HEK293T (cell line): ENCODE measurements around the gene GRAMD2B.
"Not testable (repeated sequence)": the region's sequence is repeated elsewhere in the genome, so short reads cannot be mapped to it uniquely, and the experiment has no call there.

Experiments
- CTCF ChIA-PET: fragments of 350-600 bp; formaldehyde crosslinking; extraction: SDS; loops from one replicate; lab custom pipeline; 2021; ENCODE audit warnings: antibody characterized with exemption, inconsistent platforms; lab: Yijun Ruan, JAX
- POLR2A ChIA-PET: fragments of 350-600 bp; formaldehyde crosslinking; extraction: SDS; loops from one replicate; lab custom pipeline; 2020; ENCODE audit warnings: antibody characterized with exemption, inconsistent platforms; lab: Yijun Ruan, JAX
- DNase-seq: peaks from one replicate; pipeline ENCODE4 v3.0.0; 2012; ENCODE audit warnings: mixed read lengths; ENCODE audit errors: extremely low spot score
- ARNT ChIP-seq: fragments of 450-650 bp; IDR thresholded peaks from 2 replicates; pipeline ENCODE4 v1.6.1; 2017; ENCODE audit warnings: mild to moderate bottlenecking
- BHLHE40 ChIP-seq: fragments of 450-650 bp; IDR thresholded peaks from 2 replicates; pipeline ENCODE4 v1.6.1; 2016; ENCODE audit warnings: mild to moderate bottlenecking, moderate library complexity, borderline replicate concordance
- CTBP1 ChIP-seq: fragments of 450-650 bp; IDR thresholded peaks from 2 replicates; pipeline ENCODE4 v1.6.1; 2016; ENCODE audit warnings: borderline replicate concordance
- ELF4 ChIP-seq: fragments of 450-650 bp; IDR thresholded peaks from 2 replicates; pipeline ENCODE4 v1.6.1; 2017; ENCODE audit warnings: antibody characterized with exemption
- FOXA1 ChIP-seq: fragments of 450-650 bp; IDR thresholded peaks from 2 replicates; pipeline ENCODE4 v1.6.1; 2016; ENCODE audit warnings: mild to moderate bottlenecking
- FOXK2 ChIP-seq: fragments of 450-650 bp; IDR thresholded peaks from 2 replicates; pipeline ENCODE4 v1.6.1; 2016; ENCODE audit warnings: mild to moderate bottlenecking
- FOXM1 ChIP-seq: fragments of 450-650 bp; IDR thresholded peaks from 2 replicates; pipeline ENCODE4 v1.6.1; 2017; ENCODE audit warnings: mild to moderate bottlenecking, borderline replicate concordance
- HDGF ChIP-seq: fragments of 450-650 bp; IDR thresholded peaks from 2 replicates; pipeline ENCODE4 v1.6.1; 2017; ENCODE audit warnings: antibody characterized with exemption, borderline replicate concordance
- L3MBTL2 ChIP-seq: fragments of 450-650 bp; conservative IDR thresholded peaks from 2 replicates; pipeline ENCODE4 v1.6.1; 2016; ENCODE audit warnings: mild to moderate bottlenecking
- LEF1 ChIP-seq: fragments of 450-650 bp; IDR thresholded peaks from 2 replicates; pipeline ENCODE4 v1.6.1; 2017; ENCODE audit warnings: mild to moderate bottlenecking, borderline replicate concordance
- NFRKB ChIP-seq: fragments of 450-650 bp; IDR thresholded peaks from 2 replicates; pipeline ENCODE4 v1.6.1; 2016; ENCODE audit warnings: mild to moderate bottlenecking, moderate library complexity
- SP1 ChIP-seq: fragments of 450-650 bp; IDR thresholded peaks from 2 replicates; pipeline ENCODE4 v1.6.1; 2017
- SUZ12 ChIP-seq: fragments of 450-650 bp; IDR thresholded peaks from 2 replicates; pipeline ENCODE4 v1.6.1; 2016; ENCODE audit warnings: mild to moderate bottlenecking
- TARDBP ChIP-seq: fragments of 450-650 bp; IDR thresholded peaks from 2 replicates; pipeline ENCODE4 v1.6.1; 2016
- ZNF384 ChIP-seq: fragments of 450-650 bp; IDR thresholded peaks from 2 replicates; pipeline ENCODE4 v1.6.1; 2016
- TF ChIP-seq, protein P1 (sequence below): fragments of 450-650 bp; IDR thresholded peaks from 2 replicates; pipeline ENCODE4 v1.6.1; 2016

Gene GRAMD2B

DNA sequence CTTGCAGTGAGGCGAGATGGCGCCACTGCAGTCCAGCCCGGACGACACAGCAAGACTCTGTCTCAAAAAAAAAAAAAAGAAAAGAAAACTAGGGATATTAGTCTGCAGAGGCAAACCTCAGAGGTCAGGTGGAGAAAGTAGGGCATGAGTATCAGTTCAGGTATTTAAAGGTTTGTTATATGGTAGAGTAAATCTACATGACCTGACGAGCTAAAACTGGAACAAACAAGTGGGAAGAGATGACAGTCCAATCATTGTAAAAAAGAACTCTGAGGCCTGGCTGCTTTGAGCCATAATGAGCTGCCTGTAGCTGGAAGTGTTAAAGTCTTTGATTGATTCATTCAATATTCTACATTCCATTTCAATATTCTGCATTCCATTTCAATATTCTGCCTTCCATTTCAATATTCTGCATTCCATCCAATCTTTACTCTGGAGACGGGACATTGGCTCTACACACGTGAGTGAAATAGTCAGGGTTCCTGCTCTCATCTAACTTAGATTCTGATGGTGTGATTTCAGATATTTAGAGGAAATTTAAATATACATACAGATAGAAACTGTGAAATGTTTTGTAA, 28.9 kb upstream of the GRAMD2B start:
- CTCF ChIA-PET = no interaction called here
- DNase-seq = no peak
- POLR2A ChIA-PET = interaction anchor here (0.7 kb wide), 1 partner anchor 86 kb away, joined by 3 read pairs; no protein-coding TSS in a partner anchor
- no peak for TF ChIP-seq ARNT
- TF ChIP-seq TARDBP = no peak
- TF ChIP-seq, protein P1, sequence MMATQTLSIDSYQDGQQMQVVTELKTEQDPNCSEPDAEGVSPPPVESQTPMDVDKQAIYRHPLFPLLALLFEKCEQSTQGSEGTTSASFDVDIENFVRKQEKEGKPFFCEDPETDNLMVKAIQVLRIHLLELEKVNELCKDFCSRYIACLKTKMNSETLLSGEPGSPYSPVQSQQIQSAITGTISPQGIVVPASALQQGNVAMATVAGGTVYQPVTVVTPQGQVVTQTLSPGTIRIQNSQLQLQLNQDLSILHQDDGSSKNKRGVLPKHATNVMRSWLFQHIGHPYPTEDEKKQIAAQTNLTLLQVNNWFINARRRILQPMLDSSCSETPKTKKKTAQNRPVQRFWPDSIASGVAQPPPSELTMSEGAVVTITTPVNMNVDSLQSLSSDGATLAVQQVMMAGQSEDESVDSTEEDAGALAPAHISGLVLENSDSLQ = no peak
- no peak for TF ChIP-seq SP1
- TF ChIP-seq LEF1 = no peak
- TF ChIP-seq SUZ12 = no peak
- no peak for TF ChIP-seq FOXM1
- no peak for TF ChIP-seq CTBP1
- TF ChIP-seq ZNF384 = no peak
- TF ChIP-seq BHLHE40 = no peak
- no peak for TF ChIP-seq FOXK2
- no peak for TF ChIP-seq L3MBTL2
- TF ChIP-seq ELF4 = no peak
- no peak for TF ChIP-seq FOXA1
- TF ChIP-seq NFRKB = no peak
- no peak for TF ChIP-seq HDGF

DNA sequence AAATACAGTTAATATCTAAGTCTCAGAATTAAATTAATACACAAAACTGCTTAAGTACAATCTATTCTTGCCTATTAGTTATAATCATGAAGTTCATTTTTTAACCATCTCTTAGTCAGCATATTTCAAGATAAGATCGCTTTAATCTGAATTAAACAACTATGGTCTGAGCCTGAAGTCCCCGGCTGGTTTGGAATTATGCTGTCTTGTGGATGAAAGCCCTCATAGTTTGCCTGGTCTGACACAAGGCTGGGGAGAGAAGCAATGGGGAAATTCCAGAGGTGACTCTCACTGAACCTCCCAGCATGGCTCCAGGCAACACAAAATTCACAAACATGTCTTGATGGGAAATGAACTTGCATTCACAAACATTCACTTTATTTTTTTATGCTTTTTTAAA, 28.0 kb upstream of the GRAMD2B start:
- no peak for DNase-seq
- POLR2A ChIA-PET = no interaction called here
- CTCF ChIA-PET = no interaction called here
- TF ChIP-seq FOXK2 (no peak), SP1 (no peak), BHLHE40 (no peak), FOXM1 (no peak), TARDBP (no peak), SUZ12 (no peak), CTBP1 (no peak), ARNT (no peak), ELF4 (no peak), ZNF384 (no peak), L3MBTL2 (no peak), FOXA1 (no peak), HDGF (no peak), LEF1 (no peak)
- TF ChIP-seq, protein P1 = no peak

DNA sequence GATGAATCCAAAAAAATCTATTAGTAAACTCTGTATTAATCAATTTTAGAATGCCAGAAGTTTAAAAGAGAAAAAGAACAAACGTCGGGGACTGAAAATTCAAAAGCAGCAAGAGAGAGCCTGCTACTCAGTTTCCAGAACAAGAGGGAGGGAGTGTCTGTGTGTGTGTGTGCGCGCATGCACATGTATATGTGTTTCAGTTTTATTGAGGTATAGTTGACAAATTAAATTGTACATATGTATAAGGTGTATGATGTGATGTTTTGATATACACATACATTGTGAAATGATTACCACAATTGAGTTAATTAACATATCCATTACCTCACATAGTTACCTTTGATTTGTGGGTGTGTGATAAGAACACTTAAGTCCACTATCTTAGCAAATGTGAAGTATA, 27.6 kb upstream of the GRAMD2B start:
- CTCF ChIA-PET = no interaction called here
- TF ChIP-seq NFRKB = no peak
- TF ChIP-seq ELF4 = no peak
- TF ChIP-seq SUZ12 = no peak
- no peak for TF ChIP-seq SP1
- TF ChIP-seq TARDBP = no peak
- TF ChIP-seq, protein P1 = no peak

DNA sequence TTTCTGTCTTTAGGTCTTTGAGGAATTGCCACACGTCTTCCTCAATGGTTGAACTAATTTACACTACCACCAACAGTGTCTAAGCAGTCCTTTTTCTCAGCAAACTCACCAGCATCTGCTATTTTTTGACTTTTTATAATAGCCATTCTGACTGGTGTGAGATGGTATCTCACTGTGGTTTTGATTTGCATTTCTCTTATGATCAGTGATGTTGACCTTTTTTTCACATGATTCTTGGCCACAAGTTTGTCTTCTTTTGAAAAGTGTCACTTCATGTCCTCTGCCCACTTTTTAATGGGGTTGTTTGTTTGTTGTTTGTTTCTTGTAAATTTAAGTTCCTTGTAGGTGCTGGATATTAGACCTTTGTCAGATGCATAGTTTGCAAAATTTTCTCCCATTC, 26.5 kb upstream of the GRAMD2B start:
- POLR2A ChIA-PET, CTCF ChIA-PET, DNase-seq: not testable (repeated sequence)

More for the DNA sequence above, 27.6 kb upstream of the GRAMD2B start:
- POLR2A ChIA-PET = no interaction called here
- no peak for DNase-seq

DNA sequence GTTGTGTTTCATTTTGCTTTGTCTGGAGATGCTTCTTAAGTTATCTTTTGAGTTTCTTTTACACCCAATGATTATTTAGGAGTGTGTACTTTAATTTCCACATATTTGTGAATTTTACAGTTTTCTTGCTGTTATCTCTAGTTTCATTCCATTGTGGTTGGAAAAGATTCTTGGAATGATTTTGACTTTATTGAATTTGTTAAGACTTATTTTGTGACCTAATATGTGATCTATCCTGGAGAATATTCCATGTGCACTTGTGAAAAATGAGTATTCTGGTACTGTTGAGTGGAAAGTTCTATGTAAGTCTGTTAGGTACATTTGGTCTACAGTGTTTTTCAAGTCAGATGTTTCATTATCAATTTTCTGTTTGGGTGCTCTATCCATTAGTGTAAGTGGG, 24.4 kb upstream of the GRAMD2B start:
- ChIA-PET CTCF (no interaction called here), POLR2A (no interaction called here)
- no peak for DNase-seq
- TF ChIP-seq CTBP1 (no peak), FOXM1 (no peak), HDGF (no peak), FOXA1 (no peak), ARNT (no peak)
- TF ChIP-seq, protein P1 = no peak

DNA sequence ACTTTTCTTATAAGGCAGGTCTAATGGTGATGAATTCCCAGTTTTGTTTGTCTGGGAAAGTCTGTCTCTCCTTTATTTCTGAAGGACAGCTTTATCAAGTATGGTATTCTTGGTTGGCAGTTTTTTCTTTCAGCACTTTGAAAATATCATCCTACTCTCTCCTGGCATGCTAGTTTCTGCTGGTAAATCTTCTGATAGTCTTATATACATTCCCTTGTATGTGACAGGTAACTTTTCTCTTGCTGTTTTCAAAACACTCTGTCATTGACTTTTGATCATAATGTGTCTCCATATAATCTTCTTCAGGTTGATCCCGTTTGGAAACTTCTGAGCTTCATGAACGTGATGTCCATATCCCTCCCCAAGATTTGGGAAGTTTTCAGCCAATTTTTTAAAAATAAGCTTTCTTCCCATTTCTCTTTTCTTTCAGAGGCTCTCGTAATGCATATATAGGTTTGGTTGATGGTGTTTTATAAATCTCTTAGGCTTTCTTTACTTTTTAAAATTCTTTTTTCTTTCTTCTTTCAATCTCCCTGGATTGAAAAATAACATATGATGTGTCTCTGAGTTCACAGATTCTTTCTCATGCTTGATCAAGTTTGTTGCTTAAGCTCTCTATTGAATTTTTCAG, 22.5 kb upstream of the GRAMD2B start:
- CTCF ChIA-PET = no interaction called here
- TF ChIP-seq FOXM1 (no peak), CTBP1 (no peak), LEF1 (no peak), BHLHE40 (no peak), FOXK2 (no peak), SUZ12 (no peak), ZNF384 (no peak), FOXA1 (no peak), HDGF (no peak)
- no peak for DNase-seq
- POLR2A ChIA-PET = interaction anchor here (1.4 kb wide), 1 partner anchor 23 kb away, joined by 4 read pairs; the partner anchor contains the start of gene GRAMD2B
